Left hindlimb (tissue), 1 donor: ENCODE results near the gene MESP2.
A peak's percentile ranks its signal among the peaks of the same experiment; 100 is the strongest.
"Not testable (repeated sequence)": the region's sequence is repeated elsewhere in the genome, so short reads cannot be mapped to it uniquely, and the experiment has no call there.

ENCODE experiments used
- DNase-seq: peaks from one replicate; pipeline ENCODE4 v3.0.0-alpha.2; 2018

MESP2 gene

GRCh38 chr15:89781891-89782618 is 5.9 kb downstream of the MESP2 start:
- DNase-seq: no peak

GRCh38 chr15:89782619-89782950 is 6.5 kb downstream of the MESP2 start:
- not testable (repeated sequence) for DNase-seq

- DNase-seq: no peak
Observed at GRCh38 chr15:89783111-89783860, 7.2 kb downstream of the MESP2 start.

- no peak for DNase-seq
Observed at GRCh38 chr15:89783861-89784685, 7.9 kb downstream of the MESP2 start.

- no peak for DNase-seq
Observed at GRCh38 chr15:89784686-89784960, 8.5 kb downstream of the MESP2 start.

- DNase-seq: no peak
Observed at GRCh38 chr15:89785064-89785773, 9.1 kb downstream of the MESP2 start.

- no peak for DNase-seq
Observed at GRCh38 chr15:89785774-89786140, 9.6 kb downstream of the MESP2 start.

GRCh38 chr15:89787944-89788343 is 11.8 kb downstream of the MESP2 start:
- no peak for DNase-seq

- DNase-seq: not testable (repeated sequence)
Observed at GRCh38 chr15:89788585-89788984, 12.5 kb downstream of the MESP2 start.

- no peak for DNase-seq
Observed at GRCh38 chr15:89790206-89790605, 14.1 kb downstream of the MESP2 start.

GRCh38 chr15:89790661-89791060 is 14.5 kb downstream of the MESP2 start:
- DNase-seq: peak; percentile 13

- peak; percentile 20 for DNase-seq
Observed at GRCh38 chr15:89792106-89792805, 16.1 kb downstream of the MESP2 start.

GRCh38 chr15:89794627-89795241 is 18.6 kb downstream of the MESP2 start:
- DNase-seq: no peak

- no peak for DNase-seq
Observed at GRCh38 chr15:89795996-89796395, 19.9 kb downstream of the MESP2 start.

- DNase-seq: no peak
Observed at GRCh38 chr15:89797678-89798201, 21.6 kb downstream of the MESP2 start.

- peak; percentile 12 for DNase-seq
Observed at GRCh38 chr15:89799011-89799911, 23.1 kb downstream of the MESP2 start.

- peak; percentile 13 for DNase-seq
Observed at GRCh38 chr15:89799918-89800498, 23.9 kb downstream of the MESP2 start.

GRCh38 chr15:89801471-89802195 is 25.5 kb downstream of the MESP2 start:
- no peak for DNase-seq

- DNase-seq: no peak
Observed at GRCh38 chr15:89802231-89802928, 26.2 kb downstream of the MESP2 start.
